IMR-90 (cell line): ENCODE results near the gene WSB1. TPM values are rescaled to one million over a fixed set of nuclear protein-coding genes. Genes with fewer than 3 reads are reported as not detected.

Experiments used
- ATAC-seq: fragments of 200-7000 bp; cut with Tn5 transposase; 2 replicates; pipeline ENCODE4 v1.9.1; 2020; ENCODE audit warnings: low read depth, mild to moderate bottlenecking, moderate library complexity
- Bru-seq: library from RNA; stranded (reverse); fragments of 400-500 nt; gene quantifications from one replicate; lab custom pipeline; 2021; lab: Mats Ljungman, UMichigan
- BruChase-seq, 2 experiments: library from RNA; stranded (reverse); fragments of 400-500 nt; gene quantifications; one replicate each; lab custom pipeline; 2021; lab: Mats Ljungman, UMichigan
- BruUV-seq: library from RNA; stranded (reverse); fragments of 400-500 nt; replicated peaks from 2 replicates; lab custom pipeline; 2021; lab: Mats Ljungman, UMichigan
- CTCF ChIA-PET: fragments of 300-600 bp; formaldehyde crosslinking; extraction: SDS; loops from one replicate; lab custom pipeline; 2021; ENCODE audit warnings: antibody characterized with exemption; lab: Yijun Ruan, JAX
- POLR2A ChIA-PET: fragments of 300-600 bp; sonication (Branson Sonifier 250); formaldehyde crosslinking; loops from one replicate; lab custom pipeline; 2022; ENCODE audit warnings: antibody characterized with exemption; ENCODE audit not compliant: unreplicated experiment; lab: Charles Lee
- DNase-seq: peaks from one replicate; pipeline ENCODE4 v3.0.0; 2013
- H2AFZ ChIP-seq: replicated peaks from 2 replicates; pipeline ENCODE3; 2013; ENCODE audit warnings: low read length, mild to moderate bottlenecking; ENCODE audit not compliant: poor library complexity
- H2AK5ac ChIP-seq: 2 replicates; pipeline ENCODE4 v1.6.1; 2013; ENCODE audit warnings: low read depth, low read length, inconsistent platforms
- H2AK9ac ChIP-seq: replicated peaks from 2 replicates; pipeline ENCODE3; 2013; ENCODE audit warnings: mild to moderate bottlenecking, low read depth, low read length, moderate library complexity; ENCODE audit not compliant: poor library complexity
- H2BK120ac ChIP-seq: 2 replicates; pipeline ENCODE4 v1.6.1; 2013; ENCODE audit warnings: low read depth, low read length, inconsistent platforms
- H2BK15ac ChIP-seq: 3 replicates; pipeline ENCODE4 v1.6.1; 2013; ENCODE audit warnings: low read depth, low read length, inconsistent platforms
- H2BK20ac ChIP-seq: 2 replicates; pipeline ENCODE4 v1.6.1; 2013; ENCODE audit warnings: low read depth, mild to moderate bottlenecking, inconsistent platforms, low read length, moderate library complexity
- H2BK5ac ChIP-seq: 2 replicates; pipeline ENCODE4 v1.6.1; 2013; ENCODE audit warnings: mild to moderate bottlenecking, low read depth, low read length, inconsistent platforms; ENCODE audit not compliant: poor library complexity, severe bottlenecking
- H3K14ac ChIP-seq: replicated peaks from 2 replicates; pipeline ENCODE4 v1.6.1; 2013; ENCODE audit warnings: low read depth, low read length, inconsistent platforms
- H3K18ac ChIP-seq: 2 replicates; pipeline ENCODE4 v1.6.1; 2013; ENCODE audit warnings: low read depth, low read length, control low read depth
- H3K23ac ChIP-seq: 2 replicates; pipeline ENCODE4 v1.6.1; 2013; ENCODE audit warnings: low read depth, low read length, inconsistent platforms
- H3K27ac ChIP-seq: 2 replicates; pipeline ENCODE4 v1.5.1; 2013; ENCODE audit warnings: mild to moderate bottlenecking, control low read depth, low read length; ENCODE audit not compliant: insufficient read depth
- H3K27me3 ChIP-seq: 2 replicates; pipeline ENCODE4 v1.6.1; 2013; ENCODE audit warnings: low read length; ENCODE audit not compliant: control insufficient read depth, insufficient read depth
- H3K36me3 ChIP-seq: 2 replicates; pipeline ENCODE4 v1.6.1; 2013; ENCODE audit warnings: low read length, mixed read lengths; ENCODE audit not compliant: control insufficient read depth, insufficient read depth
- H3K4ac ChIP-seq: 2 replicates; pipeline ENCODE4 v1.6.1; 2013; ENCODE audit warnings: low read depth, low read length, inconsistent platforms
- H3K4me1 ChIP-seq: 2 replicates; pipeline ENCODE4 v1.6.1; 2013; ENCODE audit warnings: low read length, mixed read lengths; ENCODE audit not compliant: control insufficient read depth, insufficient read depth
- H3K4me2 ChIP-seq: 2 replicates; pipeline ENCODE4 v1.6.1; 2013; ENCODE audit warnings: low read depth, mild to moderate bottlenecking, control low read depth, low read length, moderate library complexity
- H3K4me3 ChIP-seq: 2 replicates; pipeline ENCODE4 v1.5.1; 2013; ENCODE audit warnings: low read depth, mild to moderate bottlenecking, control low read depth, low read length, moderate library complexity; ENCODE audit not compliant: insufficient read depth
- H3K56ac ChIP-seq: 2 replicates; pipeline ENCODE4 v1.6.1; 2013; ENCODE audit warnings: low read length, inconsistent platforms; ENCODE audit not compliant: insufficient read depth; ENCODE audit errors: extremely low read depth
- H3K79me1 ChIP-seq, 2 experiments: 2 replicates each; pipeline ENCODE4 v1.6.1; 2013; ENCODE audit warnings: low read length in 2 of 2, inconsistent platforms in 1 of 2, low read depth in 1 of 2
- H3K9ac ChIP-seq: 2 replicates; pipeline ENCODE4 v1.6.1; 2013; ENCODE audit warnings: low read depth, low read length, control low read depth
- H3K9me1 ChIP-seq: 2 replicates; pipeline ENCODE4 v1.6.1; 2013; ENCODE audit warnings: low read length, inconsistent platforms; ENCODE audit not compliant: insufficient read depth
- H3K9me3 ChIP-seq: 2 replicates; pipeline ENCODE4 v1.6.1; 2013; ENCODE audit warnings: low read length; ENCODE audit not compliant: control insufficient read depth, insufficient read depth
- H4K20me1 ChIP-seq: 2 replicates; pipeline ENCODE4 v1.6.1; 2013; ENCODE audit warnings: low read length, inconsistent platforms; ENCODE audit not compliant: insufficient read depth
- H4K5ac ChIP-seq: 2 replicates; pipeline ENCODE4 v1.6.1; 2013; ENCODE audit warnings: mild to moderate bottlenecking, low read depth, low read length, control low read depth
- H4K8ac ChIP-seq, 2 experiments: 2 replicates each; pipeline ENCODE4 v1.6.1; 2013; ENCODE audit warnings: low read depth in 2 of 2, low read length in 2 of 2, control low read depth in 1 of 2, inconsistent platforms in 1 of 2
- H4K91ac ChIP-seq: 2 replicates; pipeline ENCODE4 v1.6.1; 2013; ENCODE audit warnings: low read depth, low read length, inconsistent platforms; ENCODE audit not compliant: insufficient read depth
- CEBPB ChIP-seq: IDR thresholded peaks from 2 replicates; pipeline ENCODE4 v1.6.1; 2012; ENCODE audit warnings: low read depth, low read length, improper control_type of control experiment
- CTCF ChIP-seq: conservative IDR thresholded peaks from 2 replicates; pipeline ENCODE4 v1.5.1; 2012; ENCODE audit warnings: mild to moderate bottlenecking, low read depth, low read length, improper control_type of control experiment
- MAFK ChIP-seq: IDR thresholded peaks from 2 replicates; pipeline ENCODE4 v1.6.1; 2012; ENCODE audit warnings: low read depth, low read length, improper control_type of control experiment
- MAZ ChIP-seq: IDR thresholded peaks from 2 replicates; pipeline ENCODE4 v1.6.1; 2012; ENCODE audit warnings: low read depth, mild to moderate bottlenecking, low read length, improper control_type of control experiment, moderate library complexity, borderline replicate concordance
- MXI1 ChIP-seq: IDR thresholded peaks from 2 replicates; pipeline ENCODE4 v1.6.1; 2012; ENCODE audit warnings: low read depth, mild to moderate bottlenecking, low read length, moderate library complexity, borderline replicate concordance
- RCOR1 ChIP-seq: IDR thresholded peaks from 2 replicates; pipeline ENCODE4 v1.6.1; 2012; ENCODE audit warnings: mild to moderate bottlenecking, low read length, improper control_type of control experiment; ENCODE audit not compliant: insufficient replicate concordance
- RFX5 ChIP-seq: IDR thresholded peaks from 2 replicates; pipeline ENCODE4 v1.8.0; 2012; ENCODE audit warnings: low read depth, mild to moderate bottlenecking, low read length, moderate library complexity
- SMC3 ChIP-seq: fragments of 150-350 bp; IDR thresholded peaks from 2 replicates; pipeline ENCODE4 v1.6.1; 2016; ENCODE audit warnings: low read depth, mild to moderate bottlenecking, antibody characterized with exemption, low read length, moderate library complexity
- WGBS, 2 experiments: methylation state at CpG; one replicate each; pipeline versions ENCODE4 v1.1.5 to v1.1.7; 2013; ENCODE audit warnings: missing lambda C conversion rate in 2 of 2; ENCODE audit not compliant: insufficient read length in 1 of 2; ENCODE audit errors: extremely low coverage in 2 of 2; 5-methylcytosine and 5-hydroxymethylcytosine counted together
- dilution Hi-C: fragments of 300-500 bp; cut with HindIII; formaldehyde crosslinking; loops from one replicate; pipeline ENCODE4 v1.14.3; 2018; ENCODE audit warnings: low sequenced_read_pairs; ENCODE audit not compliant: unreplicated experiment
- in situ Hi-C: fragments of 300-500 bp; cut with MboI; formaldehyde crosslinking; loops from 3 replicates; pipeline ENCODE4 v1.14.3; 2019; ENCODE audit warnings: low sequenced_read_pairs, inconsistent platforms, mixed read lengths
- intact Hi-C: fragments of 100-400 bp; cut with micrococcal nuclease; formaldehyde crosslinking; loops from 2 replicates; pipeline ENCODE4 v1.10.0; 2022
- long read RNA-seq: library from polyadenylated mRNA; unstranded; transcript quantifications from one replicate; pipeline ENCODE4 v2.0.0, GENCODE V29; 2021; ENCODE audit not compliant: unreplicated experiment
- polyA plus RNA-seq, 3 experiments: library from polyadenylated mRNA; depleted of rRNA; stranded (reverse); fragments of >200 nt; gene quantifications; 2 replicates each; pipeline ENCODE4 v1.2.3, GENCODE V29; 2012; ENCODE audit warnings: low replicate concordance in 1 of 3
- total RNA-seq: library from RNA; depleted of rRNA; stranded (reverse); fragments of >200 nt; gene quantifications from 2 replicates; pipeline ENCODE4 v1.2.3, GENCODE V29; 2012; rRNA removed
- TF ChIP-seq, protein P1 (sequence below): fragments of 150-350 bp; IDR thresholded peaks from 2 replicates; pipeline ENCODE4 v1.6.1; 2017; ENCODE audit warnings: mild to moderate bottlenecking, antibody characterized with exemption, low read length, low read depth

The WSB1 gene, protein sequence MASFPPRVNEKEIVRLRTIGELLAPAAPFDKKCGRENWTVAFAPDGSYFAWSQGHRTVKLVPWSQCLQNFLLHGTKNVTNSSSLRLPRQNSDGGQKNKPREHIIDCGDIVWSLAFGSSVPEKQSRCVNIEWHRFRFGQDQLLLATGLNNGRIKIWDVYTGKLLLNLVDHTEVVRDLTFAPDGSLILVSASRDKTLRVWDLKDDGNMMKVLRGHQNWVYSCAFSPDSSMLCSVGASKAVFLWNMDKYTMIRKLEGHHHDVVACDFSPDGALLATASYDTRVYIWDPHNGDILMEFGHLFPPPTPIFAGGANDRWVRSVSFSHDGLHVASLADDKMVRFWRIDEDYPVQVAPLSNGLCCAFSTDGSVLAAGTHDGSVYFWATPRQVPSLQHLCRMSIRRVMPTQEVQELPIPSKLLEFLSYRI
- total RNA-seq (112 and 140 TPM in 2 replicates), polyA plus RNA-seq (2012; rRNA removed) (266 and 289 TPM in 2 replicates), Bru-seq, nascent RNA (percentile 98 among the genes with signal in this experiment), BruChase-seq, experiment 1, labeled RNA remaining after a 6-hour chase (percentile 98 among the genes with signal in this experiment), BruChase-seq, experiment 2, labeled RNA remaining after a 2-hour chase (percentile 99 among the genes with signal in this experiment)
- 58.9 and 85.8 TPM in 2 replicates for polyA plus RNA-seq (2012; cell fraction: cytosol; rRNA removed)
- polyA plus RNA-seq (2012; cell fraction: nucleus; rRNA removed; ENCODE audit: low replicate concordance), result 1,097 and 1,897 TPM in 2 replicates
- long read RNA-seq, full-length matches to known transcripts, result 45 of 102 reads
- long read RNA-seq, partial matches to known transcripts, result 34 of 102 reads
- long read RNA-seq, other reads (novel, unspliced or antisense), result 23 of 102 reads

DNA sequence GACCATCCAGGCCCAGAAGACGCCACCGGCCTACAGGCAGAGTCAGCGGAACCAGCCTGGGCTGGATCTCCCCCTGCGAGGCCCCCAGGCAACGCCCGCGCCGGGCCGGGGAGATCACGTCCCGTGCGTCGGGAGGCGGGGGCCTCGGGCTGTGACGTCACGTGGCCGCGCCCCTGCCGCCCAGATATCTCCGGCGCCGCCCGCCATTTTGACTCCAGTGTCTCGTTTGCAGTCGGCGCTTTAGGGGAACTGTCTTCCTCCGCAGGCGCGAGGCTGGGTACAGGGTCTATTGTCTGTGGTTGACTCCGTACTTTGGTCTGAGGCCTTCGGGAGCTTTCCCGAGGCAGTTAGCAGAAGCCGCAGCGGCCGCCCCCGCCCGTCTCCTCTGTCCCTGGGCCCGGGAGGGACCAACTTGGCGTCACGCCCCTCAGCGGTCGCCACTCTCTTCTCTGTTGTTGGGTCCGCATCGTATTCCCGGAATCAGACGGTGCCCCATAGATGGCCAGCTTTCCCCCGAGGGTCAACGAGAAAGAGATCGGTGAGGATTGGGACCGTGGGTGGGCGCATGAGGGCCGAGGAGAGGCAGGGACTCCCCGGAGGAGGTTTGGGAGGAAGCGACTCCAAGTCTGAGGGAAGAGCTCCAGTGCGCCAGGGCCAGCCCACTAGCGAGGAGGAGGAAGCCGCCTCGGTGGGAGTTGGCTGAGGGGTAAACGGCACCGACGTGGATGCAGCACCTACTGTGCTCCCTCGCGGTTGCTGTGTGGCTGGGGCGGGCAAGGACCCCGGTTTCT lies at the start of gene WSB1:
Gene WSB1, plus strand, starts transcription at position 217 of the 791 bp plus-strand sequence. Its CDS starts 282 bp downstream, at position 499.
- Histone ChIP-seq H3K4me3 (peak within 1 kb of the TSS; percentile 83), H3K27me3 (no peaks in the 10 kb centered on the region), H3K56ac (peak within 1 kb of the TSS; percentile 92), H3K4me1 (peaks cover 8% of the 10 kb centered on the region), H3K36me3 (peaks cover 3% of the 10 kb centered on the region; the same call in 1 of the 2 replicates), H4K20me1 (peaks cover 32% of the 10 kb centered on the region), H3K27ac (peak within 1 kb of the TSS; percentile 96), H2BK20ac (peak within 1 kb of the TSS; percentile 74; the same call in 1 of the 2 replicates), H2AFZ (peak within 1 kb of the TSS; percentile 98), H3K4ac (peak within 1 kb of the TSS; percentile 98), H3K9me1 (peaks cover 10% of the 10 kb centered on the region), H2AK9ac (peak within 1 kb of the TSS; percentile 99), H3K14ac (peak within 1 kb of the TSS; percentile 99), H3K23ac (peak within 1 kb of the TSS; percentile 95), H3K4me2 (peak within 1 kb of the TSS; percentile 94), H2BK5ac (peak within 1 kb of the TSS; percentile 93), H2AK5ac (peak within 1 kb of the TSS; percentile 96), H3K79me1 (peaks cover 4 to 30% of the 10 kb centered on the region in 2 experiments; a peak in 2 of 4 replicates), H4K91ac (peak within 1 kb of the TSS; percentile 99), H3K9ac (peak within 1 kb of the TSS; percentile 97), H3K9me3 (no peaks in the 10 kb centered on the region), H3K18ac (peak within 1 kb of the TSS; percentile 85), H2BK15ac (peak within 1 kb of the TSS; percentile 94; the same call in 2 of the 3 replicates), H4K5ac (peak within 1 kb of the TSS; percentile 98), H4K8ac (peak within 1 kb of the TSS; percentile 97 to 100), H2BK120ac (peak within 1 kb of the TSS; percentile 91)
- dilution Hi-C loops (no loop called here), in situ Hi-C loops (no loop called here), intact Hi-C loops (loop anchor here (1.0 kb wide), 2 partner anchors 49 to 58 kb away; no protein-coding TSS in a partner anchor)
- 0% methylated on average over 25 of the region's 66 CpGs; no CpG with 5 or more reads in 1 of the 2 experiments for WGBS, 2 experiments
- ChIA-PET POLR2A (interaction anchor here (0.6 to 1.5 kb wide), 11 partner anchors 9 to 171 kb away, joined by 3 to 7 read pairs (median 4); no protein-coding TSS in a partner anchor), CTCF (interaction anchor here (0.9 to 1.0 kb wide), 3 partner anchors 10 to 49 kb away, joined by 3 read pairs; no protein-coding TSS in a partner anchor)
- ATAC-seq (peak; percentile 86), DNase-seq (peak; percentile 89)
- BruUV-seq, result no TSS peak
- TF ChIP-seq RCOR1 (no peak), SMC3 (no peak), MXI1 (no peak; the same call in 1 of the 2 replicates), MAZ (peak; percentile 96), MAFK (peak; percentile 37; the same call in 1 of the 2 replicates), CTCF (0 out of 2 replicates have a peak, but pooled peaks have one; percentile 1), CEBPB (no peak), RFX5 (no peak)
- TF ChIP-seq, protein P1, sequence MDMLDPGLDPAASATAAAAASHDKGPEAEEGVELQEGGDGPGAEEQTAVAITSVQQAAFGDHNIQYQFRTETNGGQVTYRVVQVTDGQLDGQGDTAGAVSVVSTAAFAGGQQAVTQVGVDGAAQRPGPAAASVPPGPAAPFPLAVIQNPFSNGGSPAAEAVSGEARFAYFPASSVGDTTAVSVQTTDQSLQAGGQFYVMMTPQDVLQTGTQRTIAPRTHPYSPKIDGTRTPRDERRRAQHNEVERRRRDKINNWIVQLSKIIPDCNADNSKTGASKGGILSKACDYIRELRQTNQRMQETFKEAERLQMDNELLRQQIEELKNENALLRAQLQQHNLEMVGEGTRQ, result peak; percentile 83
